CD14-positive monocyte (primary cell): ENCODE data around the gene MS4A13. TPM values are rescaled to one million over a fixed set of nuclear protein-coding genes. Genes with fewer than 3 reads are reported as not detected.
"Not testable (repeated sequence)": the region's sequence is repeated elsewhere in the genome, so short reads cannot be mapped to it uniquely, and the experiment has no call there.

ENCODE experiments used
- DNase-seq, 3 donors: peaks; one replicate each; pipeline ENCODE4 v3.0.0-alpha.2; 2011 to 2022
- H2AFZ ChIP-seq: 2 replicates; pipeline ENCODE4 v1.6.0; 2012; ENCODE audit warnings: mild to moderate bottlenecking, low read depth, low read length, inconsistent platforms; ENCODE audit not compliant: insufficient read depth, poor library complexity, severe bottlenecking
- H3K27ac ChIP-seq, 2 donors: 1 replicate in 1 of 2; 2 replicates in 1 of 2; pipeline ENCODE4 v1.5.1; 2012 to 2013; ENCODE audit warnings: low read length in 2 of 2, control low read depth in 1 of 2, inconsistent platforms in 1 of 2, low read depth in 1 of 2, mild to moderate bottlenecking in 1 of 2
- H3K27me3 ChIP-seq, 2 donors: one replicate each; pipeline versions ENCODE4 v1.6.0 to v1.6.1; 2011 to 2013; ENCODE audit warnings: low read length in 2 of 2; ENCODE audit not compliant: control insufficient read depth in 2 of 2, insufficient read depth in 2 of 2
- H3K36me3 ChIP-seq, 2 donors: replicated peaks in 1 of 2; 1 replicate in 1 of 2; 2 replicates in 1 of 2; pipeline versions ENCODE4 v1.5.1 to v1.6.1; 2012 to 2013; ENCODE audit warnings: low read length in 2 of 2, control low read depth in 1 of 2, inconsistent platforms in 1 of 2, mild to moderate bottlenecking in 1 of 2; ENCODE audit not compliant: insufficient read depth in 2 of 2, control insufficient read depth in 1 of 2
- H3K4me1 ChIP-seq, 2 donors: 1 replicate in 1 of 2; 2 replicates in 1 of 2; pipeline versions ENCODE4 v1.5.1 to v1.6.1; 2012 to 2013; ENCODE audit warnings: low read length in 2 of 2, control low read depth in 1 of 2, inconsistent platforms in 1 of 2, mild to moderate bottlenecking in 1 of 2, moderate library complexity in 1 of 2; ENCODE audit not compliant: insufficient read depth in 2 of 2, control insufficient read depth in 1 of 2
- H3K4me2 ChIP-seq: replicated peaks from 2 replicates; pipeline ENCODE3; 2012; ENCODE audit warnings: low read length, moderate library complexity, mild to moderate bottlenecking; ENCODE audit not compliant: poor library complexity, severe bottlenecking; ENCODE audit errors: extremely low read depth
- H3K4me3 ChIP-seq, 3 experiments: fragments of 200-600 bp in 1 of 3; sonication (generic) in 1 of 3; replicated peaks in 1 of 3; 1 replicate in 2 of 3; 2 replicates in 1 of 3; pipeline ENCODE4 v1.5.1; 2011 to 2013; ENCODE audit warnings: low read length in 3 of 3, mild to moderate bottlenecking in 3 of 3, control low read depth in 2 of 3, low read depth in 2 of 3, inconsistent platforms in 1 of 3, moderate library complexity in 1 of 3
- H3K79me2 ChIP-seq: 2 replicates; pipeline ENCODE4 v1.6.0; 2012; ENCODE audit warnings: mild to moderate bottlenecking, control low read depth, inconsistent platforms, low read length, moderate library complexity; ENCODE audit not compliant: insufficient read depth
- H3K9ac ChIP-seq: 2 replicates; pipeline ENCODE4 v1.6.0; 2017; ENCODE audit warnings: low read length, mild to moderate bottlenecking; ENCODE audit not compliant: insufficient read depth, poor library complexity, severe bottlenecking
- H3K9me3 ChIP-seq, 2 donors: replicated peaks in 1 of 2; 1 replicate in 1 of 2; 2 replicates in 1 of 2; pipeline versions ENCODE4 v1.5.1 to v1.6.1; 2012 to 2013; ENCODE audit warnings: low read length in 2 of 2, control low read depth in 1 of 2; ENCODE audit not compliant: control insufficient read depth in 1 of 2, insufficient read depth in 1 of 2
- H4K20me1 ChIP-seq: 2 replicates; pipeline ENCODE4 v1.6.0; 2012; ENCODE audit warnings: mild to moderate bottlenecking, low read length, control low read depth, moderate library complexity; ENCODE audit not compliant: insufficient read depth
- H3K27ac Mint-ChIP-seq, 7 donors: one replicate each; pipeline ENCODE4 v1.8.0; 2020; ENCODE audit warnings: mild to moderate bottlenecking in 7 of 7, mixed read lengths in 7 of 7, moderate library complexity in 6 of 7, inconsistent platforms in 2 of 7
- H3K27me3 Mint-ChIP-seq, 3 donors: one replicate each; pipeline ENCODE4 v1.8.0; 2021 to 2022; ENCODE audit warnings: low read depth in 3 of 3, mild to moderate bottlenecking in 3 of 3, mixed read lengths in 3 of 3, moderate library complexity in 3 of 3, inconsistent platforms in 1 of 3
- H3K36me3 Mint-ChIP-seq, 2 donors: one replicate each; pipeline ENCODE4 v1.8.0; 2020; ENCODE audit warnings: mixed read lengths in 2 of 2, inconsistent platforms in 1 of 2, mild to moderate bottlenecking in 1 of 2
- H3K4me1 Mint-ChIP-seq: one replicate; pipeline ENCODE4 v1.8.0; 2020; ENCODE audit warnings: mild to moderate bottlenecking, mixed read lengths
- H3K4me3 Mint-ChIP-seq, 2 donors: one replicate each; pipeline ENCODE4 v1.8.0; 2020; ENCODE audit warnings: mild to moderate bottlenecking in 2 of 2, mixed read lengths in 2 of 2, moderate library complexity in 1 of 2
- H3K9me3 Mint-ChIP-seq, 7 donors: one replicate each; pipeline ENCODE4 v1.8.0; 2020 to 2022; ENCODE audit warnings: mixed read lengths in 7 of 7, mild to moderate bottlenecking in 6 of 7, moderate library complexity in 6 of 7, inconsistent platforms in 2 of 7
- WGBS: methylation state at CpG from one replicate; pipeline ENCODE4 v1.1.5; 2013; ENCODE audit warnings: missing lambda C conversion rate; ENCODE audit not compliant: insufficient coverage; 5-methylcytosine and 5-hydroxymethylcytosine counted together
- intact Hi-C, 2 donors: fragments of 100-400 bp; cut with micrococcal nuclease; formaldehyde crosslinking; loops; one replicate each; pipeline versions ENCODE4 v1.15.0 to v1.15.1; 2023
- polyA plus RNA-seq, 3 donors: library from polyadenylated mRNA; depleted of rRNA in 1 of 3; unstranded in 2 of 3; stranded (reverse) in 1 of 3; fragments of 300-500 nt in 2 of 3; fragments of >200 nt in 1 of 3; fragmentation: Illumina TruSeq in 2 of 3; gene quantifications; 1 replicate in 2 of 3; 2 replicates in 1 of 3; pipeline ENCODE4 v1.2.3, GENCODE V29; 2012 to 2021
- TF ChIP-seq, protein P1 (sequence below): fragments of 200-600 bp; IDR thresholded peaks from one replicate; pipeline ENCODE4 v1.8.0; 2022; ENCODE audit warnings: antibody characterized with exemption, mild to moderate bottlenecking

The MS4A13 gene
- polyA plus RNA-seq, 3 donors: not detected

DNA sequence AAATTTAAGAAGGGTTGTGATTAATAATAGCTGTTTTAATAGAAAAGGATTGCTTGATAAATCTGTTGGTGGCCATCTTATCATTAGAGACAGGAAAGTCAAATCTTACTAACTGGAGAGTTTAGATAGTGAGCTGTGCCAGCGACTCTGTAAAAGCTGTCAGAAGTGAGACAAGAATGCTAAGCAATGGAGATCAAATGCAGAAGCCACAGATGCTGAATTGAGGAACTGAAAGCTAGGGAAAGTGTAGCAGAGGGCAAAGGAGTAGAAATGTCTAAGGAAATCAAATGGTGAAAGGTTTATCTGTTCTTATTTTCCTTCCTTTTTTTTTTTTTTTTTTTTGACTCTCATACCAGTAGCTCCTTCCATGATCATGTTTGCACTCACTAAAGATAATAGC, 13.7 kb downstream of the MS4A13 start:
- peak; percentile 62 to 81 (median 70) for DNase-seq
- H3K79me2 ChIP-seq: no peaks in the 10 kb centered on the region

DNA sequence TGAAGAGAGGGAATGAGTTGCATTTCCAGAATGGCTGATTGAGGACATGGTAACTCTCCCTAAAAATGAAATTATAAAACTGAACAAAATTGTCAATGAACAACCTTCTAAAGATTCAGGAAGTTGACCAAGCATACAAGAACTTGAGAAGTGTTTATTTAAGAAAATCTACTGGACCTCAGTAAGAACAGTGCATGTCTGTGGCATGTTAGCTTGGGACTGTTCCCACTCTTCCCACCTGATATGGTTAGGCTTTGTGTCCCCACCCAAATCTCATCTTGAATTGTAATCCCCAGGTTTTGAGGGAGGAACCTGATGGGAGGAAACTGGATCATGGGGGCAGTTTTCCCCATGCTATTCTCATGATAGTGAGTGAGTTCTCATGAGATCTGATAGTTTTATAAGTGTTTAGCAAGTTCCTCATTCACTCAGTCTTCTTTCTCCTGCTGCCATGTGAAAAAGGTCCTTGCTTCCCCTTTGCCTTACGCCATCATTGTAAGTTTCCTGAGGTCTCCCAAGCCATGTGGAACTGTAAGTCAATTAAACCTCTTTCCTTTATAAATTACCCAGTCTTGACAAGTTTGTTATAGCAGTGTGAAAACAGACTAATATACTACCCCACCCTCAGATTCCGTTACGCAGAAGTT, 15.4 kb downstream of the MS4A13 start:
- Histone ChIP-seq H3K4me1 (peaks cover 18 to 26% of the 10 kb centered on the region in 2 donors), H3K36me3 (no peaks in the 10 kb centered on the region), H3K4me2 (no peak overlapping the region), H3K79me2 (no peaks in the 10 kb centered on the region), H3K9me3 (peaks cover 6 to 10% of the 10 kb centered on the region in 2 donors), H2AFZ (no peak overlapping the region), H3K9ac (no peak overlapping the region), H3K27ac (peak overlapping the region in 1 of 2 donors; percentile 15), H4K20me1 (no peaks in the 10 kb centered on the region), H3K4me3 (no peak overlapping the region), H3K27me3 (no peaks in the 10 kb centered on the region)
- Mint-ChIP-seq H3K27ac (peak overlapping the region; percentile 56 to 84 (median 72)), H3K9me3 (peaks cover 7 to 22% (median 17%) of the 10 kb centered on the region in 7 donors), H3K36me3 (peaks cover 2 to 3% of the 10 kb centered on the region in 2 donors), H3K4me3 (no peak overlapping the region), H3K27me3 (no peaks in the 10 kb centered on the region), H3K4me1 (peaks cover 25% of the 10 kb centered on the region)
- no CpG with 5 or more reads among the region's 3 CpGs for WGBS
- intact Hi-C loops: no loop called here
- TF ChIP-seq, protein P1, sequence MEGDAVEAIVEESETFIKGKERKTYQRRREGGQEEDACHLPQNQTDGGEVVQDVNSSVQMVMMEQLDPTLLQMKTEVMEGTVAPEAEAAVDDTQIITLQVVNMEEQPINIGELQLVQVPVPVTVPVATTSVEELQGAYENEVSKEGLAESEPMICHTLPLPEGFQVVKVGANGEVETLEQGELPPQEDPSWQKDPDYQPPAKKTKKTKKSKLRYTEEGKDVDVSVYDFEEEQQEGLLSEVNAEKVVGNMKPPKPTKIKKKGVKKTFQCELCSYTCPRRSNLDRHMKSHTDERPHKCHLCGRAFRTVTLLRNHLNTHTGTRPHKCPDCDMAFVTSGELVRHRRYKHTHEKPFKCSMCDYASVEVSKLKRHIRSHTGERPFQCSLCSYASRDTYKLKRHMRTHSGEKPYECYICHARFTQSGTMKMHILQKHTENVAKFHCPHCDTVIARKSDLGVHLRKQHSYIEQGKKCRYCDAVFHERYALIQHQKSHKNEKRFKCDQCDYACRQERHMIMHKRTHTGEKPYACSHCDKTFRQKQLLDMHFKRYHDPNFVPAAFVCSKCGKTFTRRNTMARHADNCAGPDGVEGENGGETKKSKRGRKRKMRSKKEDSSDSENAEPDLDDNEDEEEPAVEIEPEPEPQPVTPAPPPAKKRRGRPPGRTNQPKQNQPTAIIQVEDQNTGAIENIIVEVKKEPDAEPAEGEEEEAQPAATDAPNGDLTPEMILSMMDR: no peak
- DNase-seq: peak; percentile 27 to 42 (median 37)

More for the DNA sequence above, 13.7 kb downstream of the MS4A13 start:
- H3K4me1 ChIP-seq: peaks cover 18 to 26% of the 10 kb centered on the region in 2 donors
- H3K27me3 ChIP-seq: no peaks in the 10 kb centered on the region
- peaks cover 25% of the 10 kb centered on the region for H3K4me1 Mint-ChIP-seq
- H3K36me3 Mint-ChIP-seq: peaks cover 2 to 3% of the 10 kb centered on the region in 2 donors
- no peaks in the 10 kb centered on the region for H3K27me3 Mint-ChIP-seq
- WGBS: 0% methylated on average over 1 of the region's 1 CpG
- peak overlapping the region in 6 of 7 donors; percentile 31 to 85 (median 72) for H3K27ac Mint-ChIP-seq
- H3K9ac ChIP-seq: no peak overlapping the region
- no peaks in the 10 kb centered on the region for H4K20me1 ChIP-seq
- H3K9me3 Mint-ChIP-seq: peaks cover 7 to 22% (median 17%) of the 10 kb centered on the region in 7 donors
- H3K4me2 ChIP-seq: no peak overlapping the region
- H2AFZ ChIP-seq: no peak overlapping the region
- peaks cover 6 to 10% of the 10 kb centered on the region in 2 donors for H3K9me3 ChIP-seq
- TF ChIP-seq, protein P1: no peak
- H3K4me3 Mint-ChIP-seq: no peak overlapping the region
- no peak overlapping the region for H3K27ac ChIP-seq
- intact Hi-C loops: no loop called here
- no peaks in the 10 kb centered on the region for H3K36me3 ChIP-seq
- H3K4me3 ChIP-seq: no peak overlapping the region

DNA sequence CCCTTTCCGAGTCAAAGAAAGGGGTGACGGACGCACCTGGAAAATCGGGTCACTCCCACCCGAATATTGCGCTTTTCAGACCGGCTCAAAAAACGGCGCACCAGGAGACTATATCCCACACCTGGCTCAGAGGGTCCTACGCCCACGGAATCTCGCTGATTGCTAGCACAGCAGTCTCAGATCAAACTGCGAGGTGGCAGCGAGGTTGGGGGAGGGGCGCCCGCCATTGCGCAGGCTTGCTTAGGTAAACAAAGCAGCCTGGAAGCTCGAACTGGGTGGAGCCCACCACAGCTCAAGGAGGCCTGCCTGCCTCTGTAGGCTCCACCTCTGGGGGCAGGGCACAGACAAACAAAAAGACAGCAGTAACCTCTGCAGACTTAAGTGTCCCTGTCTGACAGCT, 17.2 kb downstream of the MS4A13 start:
- H3K27me3 Mint-ChIP-seq, H4K20me1 ChIP-seq, H2AFZ ChIP-seq, H3K4me3 Mint-ChIP-seq, DNase-seq, H3K4me3 ChIP-seq, H3K27ac ChIP-seq, intact Hi-C loops, H3K27ac Mint-ChIP-seq, H3K4me2 ChIP-seq, H3K27me3 ChIP-seq, H3K36me3 ChIP-seq, H3K36me3 Mint-ChIP-seq, H3K9ac ChIP-seq, H3K79me2 ChIP-seq: not testable (repeated sequence)
- Mint-ChIP-seq H3K9me3 (peaks cover 7 to 22% (median 17%) of the 10 kb centered on the region in 7 donors), H3K4me1 (peaks cover 25% of the 10 kb centered on the region)
- peaks cover 18 to 26% of the 10 kb centered on the region in 2 donors for H3K4me1 ChIP-seq
- WGBS: no CpG with 5 or more reads among the region's 18 CpGs
- H3K9me3 ChIP-seq: peaks cover 6 to 10% of the 10 kb centered on the region in 2 donors
